ENCODE results near the gene MAF.

DNA sequence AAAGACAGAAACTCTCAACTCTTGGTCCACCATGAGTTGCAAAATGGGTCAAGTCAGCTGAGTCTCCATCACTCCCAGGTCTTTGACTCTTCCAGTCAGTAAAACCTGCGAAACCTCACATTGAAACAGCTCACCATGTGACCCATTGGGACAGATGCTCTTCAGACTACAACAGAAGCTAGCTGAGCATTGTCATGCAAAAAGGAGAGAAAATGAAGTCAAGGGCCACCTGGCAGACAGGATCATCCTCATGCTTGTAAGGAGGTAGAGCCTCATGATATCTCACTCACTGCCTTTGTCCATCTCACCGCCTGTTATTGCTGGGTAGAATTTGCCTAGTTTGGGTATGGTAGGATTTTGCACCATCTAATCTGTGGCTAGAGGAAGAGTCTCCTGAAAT is 50.2 kb downstream of the MAF start:
- TF ChIP-seq, protein P1, sequence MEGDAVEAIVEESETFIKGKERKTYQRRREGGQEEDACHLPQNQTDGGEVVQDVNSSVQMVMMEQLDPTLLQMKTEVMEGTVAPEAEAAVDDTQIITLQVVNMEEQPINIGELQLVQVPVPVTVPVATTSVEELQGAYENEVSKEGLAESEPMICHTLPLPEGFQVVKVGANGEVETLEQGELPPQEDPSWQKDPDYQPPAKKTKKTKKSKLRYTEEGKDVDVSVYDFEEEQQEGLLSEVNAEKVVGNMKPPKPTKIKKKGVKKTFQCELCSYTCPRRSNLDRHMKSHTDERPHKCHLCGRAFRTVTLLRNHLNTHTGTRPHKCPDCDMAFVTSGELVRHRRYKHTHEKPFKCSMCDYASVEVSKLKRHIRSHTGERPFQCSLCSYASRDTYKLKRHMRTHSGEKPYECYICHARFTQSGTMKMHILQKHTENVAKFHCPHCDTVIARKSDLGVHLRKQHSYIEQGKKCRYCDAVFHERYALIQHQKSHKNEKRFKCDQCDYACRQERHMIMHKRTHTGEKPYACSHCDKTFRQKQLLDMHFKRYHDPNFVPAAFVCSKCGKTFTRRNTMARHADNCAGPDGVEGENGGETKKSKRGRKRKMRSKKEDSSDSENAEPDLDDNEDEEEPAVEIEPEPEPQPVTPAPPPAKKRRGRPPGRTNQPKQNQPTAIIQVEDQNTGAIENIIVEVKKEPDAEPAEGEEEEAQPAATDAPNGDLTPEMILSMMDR (conservative IDR thresholded peaks at IDR 0.05 in 1 of 2, IDR thresholded peaks at IDR 0.05 in 1 of 2; ENCODE audit: low read depth in 1 of 2, low read length in 2 of 2), result no peak
- no peak for TF ChIP-seq EZH2 (IDR thresholded peaks at IDR 0.05; ENCODE audit: low read length, missing control alignments)
